WTC11 (cell line): ENCODE measurements around the gene KCNQ4.

Experiments used
- ATF1 ChIP-seq: sonication (generic); formaldehyde crosslinking; IDR thresholded peaks from 2 replicates; pipeline ENCODE4 v1.8.1; 2023; ENCODE audit warnings: mild to moderate bottlenecking, moderate library complexity, missing genetic modification reagents
- CREB1 ChIP-seq: sonication (generic); formaldehyde crosslinking; IDR thresholded peaks from 2 replicates; pipeline ENCODE4 v1.8.0; 2023; ENCODE audit warnings: mild to moderate bottlenecking, missing genetic modification reagents
- ESRRA ChIP-seq: sonication (generic); formaldehyde crosslinking; IDR thresholded peaks from 2 replicates; pipeline ENCODE4 v1.8.1; 2022; ENCODE audit warnings: mild to moderate bottlenecking, missing genetic modification reagents, borderline replicate concordance
- ETV6 ChIP-seq: sonication (generic); formaldehyde crosslinking; IDR thresholded peaks from 2 replicates; pipeline ENCODE4 v1.8.1; 2022; ENCODE audit warnings: mild to moderate bottlenecking, missing genetic modification reagents
- GABPB1 ChIP-seq: sonication (generic); formaldehyde crosslinking; IDR thresholded peaks from 2 replicates; pipeline ENCODE4 v1.8.1; 2023; ENCODE audit warnings: mild to moderate bottlenecking, missing genetic modification reagents
- KAT7 ChIP-seq: sonication (generic); formaldehyde crosslinking; IDR thresholded peaks from 2 replicates; pipeline ENCODE4 v1.8.1; 2023; ENCODE audit warnings: missing genetic modification reagents, mild to moderate bottlenecking, borderline replicate concordance
- NR2C2 ChIP-seq: sonication (generic); formaldehyde crosslinking; IDR thresholded peaks from 2 replicates; pipeline ENCODE4 v1.8.0; 2022; ENCODE audit warnings: mild to moderate bottlenecking, missing genetic modification reagents
- TEAD4 ChIP-seq: sonication (generic); formaldehyde crosslinking; IDR thresholded peaks from 2 replicates; pipeline ENCODE4 v1.8.0; 2022; ENCODE audit warnings: mild to moderate bottlenecking, missing genetic modification reagents
- TF ChIP-seq, protein P1 (sequence below): fragments of 200-600 bp; IDR thresholded peaks from 2 replicates; pipeline ENCODE4 v1.8.0; 2022; ENCODE audit warnings: antibody characterized with exemption
- TF ChIP-seq, protein P2 (sequence below): sonication (generic); formaldehyde crosslinking; IDR thresholded peaks from 2 replicates; pipeline ENCODE4 v1.8.1; 2022; ENCODE audit warnings: mild to moderate bottlenecking, moderate library complexity, missing genetic modification reagents
- TF ChIP-seq, protein P3 (sequence below): sonication (generic); formaldehyde crosslinking; IDR thresholded peaks from 2 replicates; pipeline ENCODE4 v1.8.1; 2023; ENCODE audit warnings: mild to moderate bottlenecking, missing genetic modification reagents, moderate library complexity

DNA sequence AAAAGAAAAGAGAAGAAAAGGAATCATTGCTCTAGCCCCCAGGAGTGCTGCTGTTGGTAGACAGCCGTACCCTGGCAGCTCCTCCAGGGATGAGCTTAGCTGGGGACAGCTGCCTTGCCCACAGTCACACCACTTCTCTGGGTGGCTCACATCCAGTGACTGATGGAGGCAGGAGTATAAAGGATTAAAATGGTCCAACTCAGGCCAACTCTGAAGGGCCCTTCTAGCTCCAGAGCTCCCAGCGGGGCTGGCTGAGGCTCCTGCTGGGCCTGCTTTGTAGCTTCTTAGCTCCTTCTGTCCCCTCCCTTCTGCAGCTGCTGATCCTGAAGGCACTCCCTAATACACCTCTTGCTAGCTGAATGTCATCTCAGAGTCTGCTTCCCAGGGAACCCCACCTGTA is 74.2 kb downstream of the KCNQ4 start:
- TF ChIP-seq, protein P1, sequence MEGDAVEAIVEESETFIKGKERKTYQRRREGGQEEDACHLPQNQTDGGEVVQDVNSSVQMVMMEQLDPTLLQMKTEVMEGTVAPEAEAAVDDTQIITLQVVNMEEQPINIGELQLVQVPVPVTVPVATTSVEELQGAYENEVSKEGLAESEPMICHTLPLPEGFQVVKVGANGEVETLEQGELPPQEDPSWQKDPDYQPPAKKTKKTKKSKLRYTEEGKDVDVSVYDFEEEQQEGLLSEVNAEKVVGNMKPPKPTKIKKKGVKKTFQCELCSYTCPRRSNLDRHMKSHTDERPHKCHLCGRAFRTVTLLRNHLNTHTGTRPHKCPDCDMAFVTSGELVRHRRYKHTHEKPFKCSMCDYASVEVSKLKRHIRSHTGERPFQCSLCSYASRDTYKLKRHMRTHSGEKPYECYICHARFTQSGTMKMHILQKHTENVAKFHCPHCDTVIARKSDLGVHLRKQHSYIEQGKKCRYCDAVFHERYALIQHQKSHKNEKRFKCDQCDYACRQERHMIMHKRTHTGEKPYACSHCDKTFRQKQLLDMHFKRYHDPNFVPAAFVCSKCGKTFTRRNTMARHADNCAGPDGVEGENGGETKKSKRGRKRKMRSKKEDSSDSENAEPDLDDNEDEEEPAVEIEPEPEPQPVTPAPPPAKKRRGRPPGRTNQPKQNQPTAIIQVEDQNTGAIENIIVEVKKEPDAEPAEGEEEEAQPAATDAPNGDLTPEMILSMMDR, result no peak
- TF ChIP-seq GABPB1 (CRISPR knock-in tag) (no peak), ETV6 (CRISPR knock-in tag) (no peak), ATF1 (CRISPR knock-in tag) (no peak), TEAD4 (CRISPR knock-in tag) (no peak), NR2C2 (CRISPR knock-in tag) (no peak), CREB1 (no peak), KAT7 (CRISPR knock-in tag) (no peak), ESRRA (no peak)
- TF ChIP-seq, protein P2, sequence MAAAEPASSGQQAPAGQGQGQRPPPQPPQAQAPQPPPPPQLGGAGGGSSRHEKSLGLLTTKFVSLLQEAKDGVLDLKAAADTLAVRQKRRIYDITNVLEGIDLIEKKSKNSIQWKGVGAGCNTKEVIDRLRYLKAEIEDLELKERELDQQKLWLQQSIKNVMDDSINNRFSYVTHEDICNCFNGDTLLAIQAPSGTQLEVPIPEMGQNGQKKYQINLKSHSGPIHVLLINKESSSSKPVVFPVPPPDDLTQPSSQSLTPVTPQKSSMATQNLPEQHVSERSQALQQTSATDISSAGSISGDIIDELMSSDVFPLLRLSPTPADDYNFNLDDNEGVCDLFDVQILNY (CRISPR knock-in tag), result no peak
- TF ChIP-seq, protein P3, sequence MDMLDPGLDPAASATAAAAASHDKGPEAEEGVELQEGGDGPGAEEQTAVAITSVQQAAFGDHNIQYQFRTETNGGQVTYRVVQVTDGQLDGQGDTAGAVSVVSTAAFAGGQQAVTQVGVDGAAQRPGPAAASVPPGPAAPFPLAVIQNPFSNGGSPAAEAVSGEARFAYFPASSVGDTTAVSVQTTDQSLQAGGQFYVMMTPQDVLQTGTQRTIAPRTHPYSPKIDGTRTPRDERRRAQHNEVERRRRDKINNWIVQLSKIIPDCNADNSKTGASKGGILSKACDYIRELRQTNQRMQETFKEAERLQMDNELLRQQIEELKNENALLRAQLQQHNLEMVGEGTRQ (CRISPR knock-in tag), result no peak
